HepG2 (cell line): ENCODE results near the gene RNF150. TPM values are rescaled to one million over a fixed set of nuclear protein-coding genes. Genes with fewer than 3 reads are reported as not detected.

ENCODE experiments used
- ATAC-seq: fragments of 200-7000 bp; cut with Tn5 transposase; 3 replicates; pipeline ENCODE4 v1.9.1; 2020; ENCODE audit warnings: mild to moderate bottlenecking, moderate library complexity
- BruUV-seq: library from RNA; stranded (reverse); fragments of 400-500 nt; replicated peaks from 2 replicates; lab custom pipeline; 2021; lab: Mats Ljungman, UMichigan
- CTCF ChIA-PET: fragments of 300-600 bp; formaldehyde crosslinking; extraction: SDS; loops from one replicate; lab custom pipeline; 2021; ENCODE audit warnings: low total read pairs, inconsistent platforms, low intra/inter-chr PET ratio; lab: Yijun Ruan, JAX
- POLR2A ChIA-PET: fragments of 350-600 bp; sonication (Branson Sonifier 250); formaldehyde crosslinking; loops from one replicate; lab custom pipeline; 2020; ENCODE audit warnings: antibody characterized with exemption, inconsistent platforms; lab: Yijun Ruan, JAX
- DNase-seq: peaks from one replicate; pipeline ENCODE4 v3.0.0-alpha.2; 2015; ENCODE audit warnings: low spot score
- FAIRE-seq: peaks from 3 replicates; lab custom pipeline; 2011; peaks lifted over from hg19 to GRCh38; lab: Jason Lieb, UNC
- H2AFZ ChIP-seq: one replicate; pipeline ENCODE4 v1.6.1; 2011; ENCODE audit warnings: low read length, inconsistent platforms
- H3K27ac ChIP-seq: fragments of 300-600 bp; 3 replicates; pipeline ENCODE4 v1.8.0; 2011; ENCODE audit warnings: mixed run types, mild to moderate bottlenecking, mixed read lengths, low read length, inconsistent platforms; ENCODE audit not compliant: insufficient read depth; ENCODE audit errors: extremely low read length
- H3K27me3 ChIP-seq, 2 experiments: fragments of 200-600 bp in 1 of 2; 2 replicates in 1 of 2; 3 replicates in 1 of 2; pipeline versions ENCODE4 v1.6.0 to v1.8.0; 2011; ENCODE audit warnings: low read length in 2 of 2, mild to moderate bottlenecking in 2 of 2, moderate library complexity in 2 of 2, inconsistent platforms in 1 of 2; ENCODE audit not compliant: insufficient read depth in 2 of 2, control insufficient read depth in 1 of 2
- H3K36me3 ChIP-seq, 2 experiments: fragments of 200-600 bp in 1 of 2; replicated peaks in 1 of 2; 2 replicates in 1 of 2; 3 replicates in 1 of 2; pipeline versions ENCODE4 v1.5.1 to v1.8.0; 2011; ENCODE audit warnings: low read length in 2 of 2, inconsistent platforms in 1 of 2; ENCODE audit not compliant: insufficient read depth in 2 of 2, control insufficient read depth in 1 of 2
- H3K4me1 ChIP-seq: 2 replicates; pipeline ENCODE4 v1.5.1; 2012; ENCODE audit warnings: low read length, inconsistent platforms; ENCODE audit not compliant: insufficient read depth
- H3K4me2 ChIP-seq: 2 replicates; pipeline ENCODE4 v1.6.0; 2011; ENCODE audit warnings: low read depth, low read length, inconsistent platforms
- H3K4me3 ChIP-seq, 3 experiments: fragments of 200-600 bp in 1 of 3; sonication (generic), shearing (Covaris generic) in 1 of 3; replicated peaks in 1 of 3; 2 replicates each; pipeline ENCODE4 v1.5.1; 2011 to 2016; ENCODE audit warnings: low read length in 3 of 3, inconsistent platforms in 2 of 3, low read depth in 2 of 3, mild to moderate bottlenecking in 2 of 3, control low read depth in 1 of 3, mixed read lengths in 1 of 3; ENCODE audit not compliant: insufficient read depth in 1 of 3
- H3K79me2 ChIP-seq: one replicate; pipeline ENCODE4 v1.6.1; 2011; ENCODE audit warnings: low read length, inconsistent platforms; ENCODE audit not compliant: insufficient read depth
- H3K9ac ChIP-seq: 2 replicates; pipeline ENCODE4 v1.6.0; 2011; ENCODE audit warnings: mild to moderate bottlenecking, low read depth, low read length, inconsistent platforms; ENCODE audit not compliant: insufficient read depth
- H3K9me3 ChIP-seq: 2 replicates; pipeline ENCODE4 v1.5.1; 2012; ENCODE audit warnings: mild to moderate bottlenecking, low read length
- H4K20me1 ChIP-seq: 2 replicates; pipeline ENCODE4 v1.6.0; 2011; ENCODE audit warnings: inconsistent platforms, mild to moderate bottlenecking, low read length, moderate library complexity; ENCODE audit not compliant: insufficient read depth
- MIXL1 ChIP-seq: IDR thresholded peaks from 2 replicates; pipeline ENCODE4 v1.6.1; 2016
- NFE2L1 ChIP-seq: sonication (generic); formaldehyde crosslinking; IDR thresholded peaks from 2 replicates; pipeline ENCODE4 v1.4.0; 2020; ENCODE audit warnings: missing genetic modification reagents, mild to moderate bottlenecking, borderline replicate concordance
- NFIC ChIP-seq: IDR thresholded peaks from 2 replicates; pipeline ENCODE4 v1.6.1; 2012; ENCODE audit warnings: mild to moderate bottlenecking, low read length, inconsistent platforms
- NR2C2 ChIP-seq: sonication (generic); formaldehyde crosslinking; IDR thresholded peaks from 2 replicates; pipeline ENCODE4 v1.4.0; 2020; ENCODE audit warnings: missing genetic modification reagents, mild to moderate bottlenecking, moderate library complexity, borderline replicate concordance
- ZNF451 ChIP-seq: sonication (generic); formaldehyde crosslinking; IDR thresholded peaks from 2 replicates; pipeline ENCODE4 v1.5.0; 2020; ENCODE audit warnings: mild to moderate bottlenecking, missing genetic modification reagents
- ZNF552 ChIP-seq: sonication (generic); formaldehyde crosslinking; IDR thresholded peaks from 2 replicates; pipeline ENCODE4 v1.9.0; 2022; ENCODE audit warnings: missing genetic modification reagents, mild to moderate bottlenecking, borderline replicate concordance
- ZNF775 ChIP-seq: sonication (generic); formaldehyde crosslinking; IDR thresholded peaks from 2 replicates; pipeline ENCODE4 v1.4.0; 2020; ENCODE audit warnings: missing genetic modification reagents, mild to moderate bottlenecking, moderate library complexity, borderline replicate concordance
- ZNF83 ChIP-seq: sonication (generic); formaldehyde crosslinking; IDR thresholded peaks from 2 replicates; pipeline ENCODE4 v1.4.0; 2020; ENCODE audit warnings: missing genetic modification reagents, mild to moderate bottlenecking, borderline replicate concordance
- WGBS: methylation state at CpG from one replicate; pipeline ENCODE4 v1.1.6; 2017; ENCODE audit warnings: low lambda C conversion rate; 5-methylcytosine and 5-hydroxymethylcytosine counted together
- in situ Hi-C: cut with HindIII; loops from 2 replicates; pipeline ENCODE4 v1.10.0; 2017; ENCODE audit warnings: low pct_unique_long_range_greater_than_20kb; ENCODE audit not compliant: extremely low pct_ligation_motif_present
- intact Hi-C: fragments of 100-400 bp; cut with micrococcal nuclease; formaldehyde crosslinking; loops from one replicate; pipeline ENCODE4 v1.10.0; 2022; ENCODE audit not compliant: unreplicated experiment
- polyA plus RNA-seq, 8 experiments: library from polyadenylated mRNA; depleted of rRNA in 3 of 8; stranded (reverse) in 7 of 8; unstranded in 1 of 8; fragments of >200 nt; fragmentation: Illumina TruSeq in 4 of 8; extraction: Trizol in 4 of 8; gene quantifications; 2 replicates each; pipeline versions ENCODE4 v1.2.1 to v1.2.3, GENCODE V29; 2011 to 2016; ENCODE audit warnings: low read depth in 4 of 8, missing spikeins in 1 of 8, mixed read lengths in 1 of 8; ENCODE audit not compliant: insufficient read depth in 1 of 8
- total RNA-seq, 5 experiments: library from RNA; depleted of rRNA; stranded (reverse); fragments of >200 nt; fragmentation: Illumina TruSeq; extraction: Trizol; gene quantifications; 2 replicates each; pipeline ENCODE4 v1.2.3, GENCODE V29; 2016; ENCODE audit warnings: low read depth in 1 of 5
- TF ChIP-seq, protein P1 (sequence below): sonication (generic); formaldehyde crosslinking; IDR thresholded peaks from 2 replicates; pipeline ENCODE4 v1.4.0; 2020; ENCODE audit warnings: missing genetic modification reagents, borderline replicate concordance
- TF ChIP-seq, protein P2 (sequence below): sonication (generic); formaldehyde crosslinking; IDR thresholded peaks from 2 replicates; pipeline ENCODE4 v1.4.0; 2020; ENCODE audit warnings: missing genetic modification reagents

The RNF150 gene
- total and polyA plus RNA-seq, 2 of the 13 experiments (the other 11 are each of a cell fraction or from before 2014, with no cell fraction given) = 0.02 to 0.03 TPM

- no peak overlapping the region for H3K4me3 ChIP-seq
- H4K20me1 ChIP-seq = no peaks in the 10 kb centered on the region
- ATAC-seq (no peak), DNase-seq (no peak), FAIRE-seq (no peak)
- no peaks in the 10 kb centered on the region for H3K79me2 ChIP-seq
- no peaks in the 10 kb centered on the region for H3K4me1 ChIP-seq
- H3K9ac ChIP-seq = no peak overlapping the region
- ChIA-PET POLR2A (no interaction called here), CTCF (no interaction called here)
- WGBS = 0% methylated on average over 1 of the region's 1 CpG
- no peaks in the 10 kb centered on the region for H3K9me3 ChIP-seq
- no peak overlapping the region for H3K4me2 ChIP-seq
- intact Hi-C loops (no loop called here), in situ Hi-C loops (no loop called here)
- no peaks in the 10 kb centered on the region for H3K36me3 ChIP-seq
- H2AFZ ChIP-seq = no peak overlapping the region
- no TSS peak for BruUV-seq
- TF ChIP-seq MIXL1 (no peak), ZNF83 (CRISPR knock-in tag) (no peak), ZNF775 (CRISPR knock-in tag) (no peak), NFIC (no peak), ZNF552 (CRISPR knock-in tag) (no peak), NR2C2 (no peak), ZNF451 (CRISPR knock-in tag) (no peak), NFE2L1 (no peak)
- TF ChIP-seq, protein P1, sequence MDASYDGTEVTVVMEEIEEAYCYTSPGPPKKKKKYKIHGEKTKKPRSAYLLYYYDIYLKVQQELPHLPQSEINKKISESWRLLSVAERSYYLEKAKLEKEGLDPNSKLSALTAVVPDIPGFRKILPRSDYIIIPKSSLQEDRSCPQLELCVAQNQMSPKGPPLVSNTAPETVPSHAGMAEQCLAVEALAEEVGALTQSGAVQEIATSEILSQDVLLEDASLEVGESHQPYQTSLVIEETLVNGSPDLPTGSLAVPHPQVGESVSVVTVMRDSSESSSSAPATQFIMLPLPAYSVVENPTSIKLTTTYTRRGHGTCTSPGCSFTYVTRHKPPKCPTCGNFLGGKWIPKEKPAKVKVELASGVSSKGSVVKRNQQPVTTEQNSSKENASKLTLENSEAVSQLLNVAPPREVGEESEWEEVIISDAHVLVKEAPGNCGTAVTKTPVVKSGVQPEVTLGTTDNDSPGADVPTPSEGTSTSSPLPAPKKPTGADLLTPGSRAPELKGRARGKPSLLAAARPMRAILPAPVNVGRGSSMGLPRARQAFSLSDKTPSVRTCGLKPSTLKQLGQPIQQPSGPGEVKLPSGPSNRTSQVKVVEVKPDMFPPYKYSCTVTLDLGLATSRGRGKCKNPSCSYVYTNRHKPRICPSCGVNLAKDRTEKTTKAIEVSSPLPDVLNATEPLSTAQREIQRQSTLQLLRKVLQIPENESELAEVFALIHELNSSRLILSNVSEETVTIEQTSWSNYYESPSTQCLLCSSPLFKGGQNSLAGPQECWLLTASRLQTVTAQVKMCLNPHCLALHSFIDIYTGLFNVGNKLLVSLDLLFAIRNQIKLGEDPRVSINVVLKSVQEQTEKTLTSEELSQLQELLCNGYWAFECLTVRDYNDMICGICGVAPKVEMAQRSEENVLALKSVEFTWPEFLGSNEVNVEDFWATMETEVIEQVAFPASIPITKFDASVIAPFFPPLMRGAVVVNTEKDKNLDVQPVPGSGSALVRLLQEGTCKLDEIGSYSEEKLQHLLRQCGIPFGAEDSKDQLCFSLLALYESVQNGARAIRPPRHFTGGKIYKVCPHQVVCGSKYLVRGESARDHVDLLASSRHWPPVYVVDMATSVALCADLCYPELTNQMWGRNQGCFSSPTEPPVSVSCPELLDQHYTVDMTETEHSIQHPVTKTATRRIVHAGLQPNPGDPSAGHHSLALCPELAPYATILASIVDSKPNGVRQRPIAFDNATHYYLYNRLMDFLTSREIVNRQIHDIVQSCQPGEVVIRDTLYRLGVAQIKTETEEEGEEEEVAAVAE (CRISPR knock-in tag) = no peak
- TF ChIP-seq, protein P2, sequence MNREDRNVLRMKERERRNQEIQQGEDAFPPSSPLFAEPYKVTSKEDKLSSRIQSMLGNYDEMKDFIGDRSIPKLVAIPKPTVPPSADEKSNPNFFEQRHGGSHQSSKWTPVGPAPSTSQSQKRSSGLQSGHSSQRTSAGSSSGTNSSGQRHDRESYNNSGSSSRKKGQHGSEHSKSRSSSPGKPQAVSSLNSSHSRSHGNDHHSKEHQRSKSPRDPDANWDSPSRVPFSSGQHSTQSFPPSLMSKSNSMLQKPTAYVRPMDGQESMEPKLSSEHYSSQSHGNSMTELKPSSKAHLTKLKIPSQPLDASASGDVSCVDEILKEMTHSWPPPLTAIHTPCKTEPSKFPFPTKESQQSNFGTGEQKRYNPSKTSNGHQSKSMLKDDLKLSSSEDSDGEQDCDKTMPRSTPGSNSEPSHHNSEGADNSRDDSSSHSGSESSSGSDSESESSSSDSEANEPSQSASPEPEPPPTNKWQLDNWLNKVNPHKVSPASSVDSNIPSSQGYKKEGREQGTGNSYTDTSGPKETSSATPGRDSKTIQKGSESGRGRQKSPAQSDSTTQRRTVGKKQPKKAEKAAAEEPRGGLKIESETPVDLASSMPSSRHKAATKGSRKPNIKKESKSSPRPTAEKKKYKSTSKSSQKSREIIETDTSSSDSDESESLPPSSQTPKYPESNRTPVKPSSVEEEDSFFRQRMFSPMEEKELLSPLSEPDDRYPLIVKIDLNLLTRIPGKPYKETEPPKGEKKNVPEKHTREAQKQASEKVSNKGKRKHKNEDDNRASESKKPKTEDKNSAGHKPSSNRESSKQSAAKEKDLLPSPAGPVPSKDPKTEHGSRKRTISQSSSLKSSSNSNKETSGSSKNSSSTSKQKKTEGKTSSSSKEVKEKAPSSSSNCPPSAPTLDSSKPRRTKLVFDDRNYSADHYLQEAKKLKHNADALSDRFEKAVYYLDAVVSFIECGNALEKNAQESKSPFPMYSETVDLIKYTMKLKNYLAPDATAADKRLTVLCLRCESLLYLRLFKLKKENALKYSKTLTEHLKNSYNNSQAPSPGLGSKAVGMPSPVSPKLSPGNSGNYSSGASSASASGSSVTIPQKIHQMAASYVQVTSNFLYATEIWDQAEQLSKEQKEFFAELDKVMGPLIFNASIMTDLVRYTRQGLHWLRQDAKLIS (CRISPR knock-in tag) = no peak
- H3K27ac ChIP-seq = no peak overlapping the region
- H3K27me3 ChIP-seq = no peaks in the 10 kb centered on the region; a peak in 1 of 5 replicates
Observed at GRCh38 chr4:140994015-140994414, 139.3 kb downstream of the RNF150 start.
